HEK293 (cell line): Measurements from ENCODE around the gene FOXE3.

Experiments used
- CTCF ChIA-PET: fragments of 350-600 bp; formaldehyde crosslinking; extraction: SDS; loops from one replicate; lab custom pipeline; 2021; ENCODE audit warnings: antibody characterized with exemption; lab: Yijun Ruan, JAX
- POLR2A ChIA-PET: fragments of 300-600 bp; formaldehyde crosslinking; extraction: SDS; loops from one replicate; lab custom pipeline; 2020; ENCODE audit warnings: antibody characterized with exemption, inconsistent platforms; lab: Yijun Ruan, JAX
- H3K27ac ChIP-seq: fragments of 200-500 bp; sonication (Bioruptor generic); 2 replicates; pipeline ENCODE4 v1.5.1; 2014; ENCODE audit warnings: low read depth, low read length, control low read depth, inconsistent platforms; ENCODE audit errors: extremely low read depth
- H3K36me3 ChIP-seq, 2 experiments: fragments of 200-500 bp in 1 of 2; sonication (Bioruptor generic) in 1 of 2; 1 replicate in 1 of 2; 2 replicates in 1 of 2; pipeline ENCODE4 v1.5.1; 2014 to 2017; ENCODE audit warnings: inconsistent platforms in 2 of 2, low read length in 2 of 2; ENCODE audit not compliant: control insufficient read depth in 2 of 2, insufficient read depth in 1 of 2
- H3K4me1 ChIP-seq: fragments of 200-500 bp; sonication (Bioruptor generic); 2 replicates; pipeline ENCODE4 v1.5.1; 2014; ENCODE audit warnings: mild to moderate bottlenecking, low read length, inconsistent platforms; ENCODE audit not compliant: control insufficient read depth, insufficient read depth
- H3K4me3 ChIP-seq: 2 replicates; pipeline ENCODE4 v1.5.1; 2011; ENCODE audit warnings: low read depth, mild to moderate bottlenecking, control low read depth, low read length, moderate library complexity
- H3K9me3 ChIP-seq: fragments of 200-500 bp; sonication (Bioruptor generic); 2 replicates; pipeline ENCODE4 v1.5.1; 2014; ENCODE audit warnings: low read depth, low read length, inconsistent platforms; ENCODE audit not compliant: control insufficient read depth, insufficient read depth
- CTCF ChIP-seq: fragments of 450-650 bp; formaldehyde crosslinking; IDR thresholded peaks from 2 replicates; pipeline ENCODE4 v1.5.1; 2016; ENCODE audit warnings: missing biosample characterization, missing genetic modification characterization
- INSM2 ChIP-seq: fragments of 450-650 bp; formaldehyde crosslinking; IDR thresholded peaks from 2 replicates; pipeline ENCODE4 v1.5.1; 2016; ENCODE audit warnings: missing biosample characterization, missing genetic modification characterization
- KLF16 ChIP-seq: fragments of 450-650 bp; formaldehyde crosslinking; IDR thresholded peaks from 2 replicates; pipeline ENCODE4 v1.5.1; 2017; ENCODE audit warnings: missing biosample characterization, missing genetic modification characterization
- KLF8 ChIP-seq: fragments of 450-650 bp; formaldehyde crosslinking; IDR thresholded peaks from 2 replicates; pipeline ENCODE4 v1.5.1; 2016; ENCODE audit warnings: missing biosample characterization, missing genetic modification characterization
- SCRT2 ChIP-seq: fragments of 450-650 bp; formaldehyde crosslinking; IDR thresholded peaks from 2 replicates; pipeline ENCODE4 v1.5.1; 2016; ENCODE audit warnings: missing biosample characterization, missing genetic modification characterization
- ZBTB8A ChIP-seq: fragments of 450-650 bp; formaldehyde crosslinking; IDR thresholded peaks from 2 replicates; pipeline ENCODE4 v1.5.1; 2016; ENCODE audit warnings: missing biosample characterization, missing genetic modification characterization
- ZFP69B ChIP-seq: fragments of 450-650 bp; formaldehyde crosslinking; IDR thresholded peaks from 2 replicates; pipeline ENCODE4 v1.5.1; 2016; ENCODE audit warnings: missing biosample characterization, missing genetic modification characterization
- ZIC2 ChIP-seq: fragments of 450-650 bp; formaldehyde crosslinking; IDR thresholded peaks from 2 replicates; pipeline ENCODE4 v1.5.1; 2016; ENCODE audit warnings: missing biosample characterization, missing genetic modification characterization
- ZNF132 ChIP-seq: fragments of 450-650 bp; formaldehyde crosslinking; IDR thresholded peaks from 2 replicates; pipeline ENCODE4 v1.5.1; 2017; ENCODE audit warnings: missing biosample characterization, missing genetic modification characterization, borderline replicate concordance
- ZNF24 ChIP-seq: fragments of 450-650 bp; formaldehyde crosslinking; IDR thresholded peaks from 2 replicates; pipeline ENCODE4 v1.5.1; 2016; ENCODE audit warnings: missing biosample characterization, missing genetic modification characterization
- ZNF266 ChIP-seq: fragments of 450-650 bp; formaldehyde crosslinking; IDR thresholded peaks from 2 replicates; pipeline ENCODE4 v1.5.1; 2016; ENCODE audit warnings: missing biosample characterization, missing genetic modification characterization, low read depth
- ZNF350 ChIP-seq: fragments of 450-650 bp; formaldehyde crosslinking; IDR thresholded peaks from 2 replicates; pipeline ENCODE4 v1.5.0; 2017; ENCODE audit warnings: missing biosample characterization, mild to moderate bottlenecking, missing genetic modification characterization
- ZNF37A ChIP-seq: fragments of 450-650 bp; IDR thresholded peaks from 2 replicates; pipeline ENCODE4 v1.5.1; 2018; ENCODE audit warnings: missing biosample characterization, missing genetic modification characterization
- ZNF404 ChIP-seq: fragments of 450-650 bp; formaldehyde crosslinking; IDR thresholded peaks from 2 replicates; pipeline ENCODE4 v1.5.1; 2017; ENCODE audit warnings: missing biosample characterization, missing genetic modification characterization
- ZNF488 ChIP-seq: fragments of 450-650 bp; formaldehyde crosslinking; IDR thresholded peaks from 2 replicates; pipeline ENCODE4 v1.5.1; 2016; ENCODE audit warnings: missing biosample characterization, missing genetic modification characterization
- ZNF571 ChIP-seq: fragments of 450-650 bp; formaldehyde crosslinking; IDR thresholded peaks from 2 replicates; pipeline ENCODE4 v1.5.0; 2017; ENCODE audit warnings: missing biosample characterization, missing genetic modification characterization
- ZNF692 ChIP-seq: fragments of 450-650 bp; formaldehyde crosslinking; IDR thresholded peaks from 2 replicates; pipeline ENCODE4 v1.5.1; 2016; ENCODE audit warnings: missing biosample characterization, missing genetic modification characterization
- ZNF837 ChIP-seq: fragments of 450-650 bp; formaldehyde crosslinking; IDR thresholded peaks from 2 replicates; pipeline ENCODE4 v1.5.1; 2016; ENCODE audit warnings: missing biosample characterization, missing genetic modification characterization
- ZXDB ChIP-seq: fragments of 450-650 bp; formaldehyde crosslinking; IDR thresholded peaks from 2 replicates; pipeline ENCODE4 v1.5.1; 2016; ENCODE audit warnings: missing biosample characterization, missing genetic modification characterization
- TF ChIP-seq, protein P1 (sequence below): fragments of 450-650 bp; formaldehyde crosslinking; IDR thresholded peaks from 2 replicates; pipeline ENCODE4 v1.5.1; 2016; ENCODE audit warnings: missing biosample characterization, missing genetic modification characterization
- TF ChIP-seq, protein P2 (sequence below): fragments of 450-650 bp; formaldehyde crosslinking; IDR thresholded peaks from 2 replicates; pipeline ENCODE4 v1.5.1; 2016; ENCODE audit warnings: missing biosample characterization, missing genetic modification characterization

Gene FOXE3

GRCh38 chr1:47443530-47444296 lies 27.6 kb downstream of the FOXE3 start:
- ChIA-PET POLR2A (no interaction called here), CTCF (interaction anchor here (0.6 to 1.5 kb wide), 2 partner anchors 47 to 283 kb away, joined by 3 to 5 read pairs; no protein-coding TSS in a partner anchor)
- H3K4me1 ChIP-seq, result no peaks in the 10 kb centered on the region
- H3K4me3 ChIP-seq, result no peak overlapping the region
- no peaks in the 10 kb centered on the region for H3K9me3 ChIP-seq
- no peak overlapping the region for H3K27ac ChIP-seq
- H3K36me3 ChIP-seq, result no peaks in the 10 kb centered on the region
- no peak for TF ChIP-seq ZXDB
- TF ChIP-seq ZNF24 (tag by site-specific recombination), result no peak
- TF ChIP-seq, protein P1, sequence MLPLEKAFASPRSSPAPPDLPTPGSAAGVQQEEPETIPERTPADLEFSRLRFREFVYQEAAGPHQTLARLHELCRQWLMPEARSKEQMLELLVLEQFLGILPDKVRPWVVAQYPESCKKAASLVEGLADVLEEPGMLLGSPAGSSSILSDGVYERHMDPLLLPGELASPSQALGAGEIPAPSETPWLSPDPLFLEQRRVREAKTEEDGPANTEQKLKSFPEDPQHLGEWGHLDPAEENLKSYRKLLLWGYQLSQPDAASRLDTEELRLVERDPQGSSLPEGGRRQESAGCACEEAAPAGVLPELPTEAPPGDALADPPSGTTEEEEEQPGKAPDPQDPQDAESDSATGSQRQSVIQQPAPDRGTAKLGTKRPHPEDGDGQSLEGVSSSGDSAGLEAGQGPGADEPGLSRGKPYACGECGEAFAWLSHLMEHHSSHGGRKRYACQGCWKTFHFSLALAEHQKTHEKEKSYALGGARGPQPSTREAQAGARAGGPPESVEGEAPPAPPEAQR (tag by site-specific recombination), result no peak
- TF ChIP-seq CTCF, result no peak
- TF ChIP-seq INSM2 (tag by site-specific recombination), result no peak
- no peak for TF ChIP-seq ZNF37A (tag by site-specific recombination)
- no peak for TF ChIP-seq ZFP69B (tag by site-specific recombination)
- no peak for TF ChIP-seq ZNF571 (tag by site-specific recombination)
- TF ChIP-seq, protein P2, sequence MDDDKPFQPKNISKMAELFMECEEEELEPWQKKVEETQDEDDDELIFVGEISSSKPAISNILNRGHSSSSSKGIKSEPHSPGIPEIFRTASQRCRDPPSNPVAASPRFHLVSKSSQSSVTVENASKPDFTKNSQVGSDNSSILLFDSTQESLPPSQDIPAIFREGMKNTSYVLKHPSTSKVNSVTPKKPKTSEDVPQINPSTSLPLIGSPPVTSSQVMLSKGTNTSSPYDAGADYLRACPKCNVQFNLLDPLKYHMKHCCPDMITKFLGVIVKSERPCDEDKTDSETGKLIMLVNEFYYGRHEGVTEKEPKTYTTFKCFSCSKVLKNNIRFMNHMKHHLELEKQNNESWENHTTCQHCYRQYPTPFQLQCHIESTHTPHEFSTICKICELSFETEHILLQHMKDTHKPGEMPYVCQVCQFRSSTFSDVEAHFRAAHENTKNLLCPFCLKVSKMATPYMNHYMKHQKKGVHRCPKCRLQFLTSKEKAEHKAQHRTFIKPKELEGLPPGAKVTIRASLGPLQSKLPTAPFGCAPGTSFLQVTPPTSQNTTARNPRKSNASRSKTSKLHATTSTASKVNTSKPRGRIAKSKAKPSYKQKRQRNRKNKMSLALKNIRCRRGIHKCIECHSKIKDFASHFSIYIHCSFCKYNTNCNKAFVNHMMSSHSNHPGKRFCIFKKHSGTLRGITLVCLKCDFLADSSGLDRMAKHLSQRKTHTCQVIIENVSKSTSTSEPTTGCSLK (tag by site-specific recombination), result no peak
- no peak for TF ChIP-seq ZIC2 (tag by site-specific recombination)
- TF ChIP-seq, all 188 proteins: peak for 0

- Histone ChIP-seq H3K9me3 (no peaks in the 10 kb centered on the region), H3K36me3 (no peaks in the 10 kb centered on the region), H3K4me1 (no peaks in the 10 kb centered on the region), H3K4me3 (no peak overlapping the region), H3K27ac (no peak overlapping the region)
- ChIA-PET CTCF (interaction anchor here (0.6 to 1.5 kb wide), 3 partner anchors 46 to 282 kb away, joined by 3 to 5 read pairs (median 3); no protein-coding TSS in a partner anchor), POLR2A (no interaction called here)
- TF ChIP-seq KLF16 (tag by site-specific recombination), result no peak
- no peak for TF ChIP-seq ZNF266 (tag by site-specific recombination)
- TF ChIP-seq ZNF488, result no peak
- TF ChIP-seq ZNF132 (tag by site-specific recombination), result no peak
- TF ChIP-seq INSM2 (tag by site-specific recombination), result no peak
- TF ChIP-seq SCRT2 (tag by site-specific recombination), result no peak
- no peak for TF ChIP-seq ZBTB8A (tag by site-specific recombination)
- no peak for TF ChIP-seq ZNF350 (tag by site-specific recombination)
- no peak for TF ChIP-seq KLF8 (tag by site-specific recombination)
- TF ChIP-seq ZNF404 (tag by site-specific recombination), result no peak
- TF ChIP-seq ZNF692 (tag by site-specific recombination), result no peak
- no peak for TF ChIP-seq ZNF837 (tag by site-specific recombination)
These were observed 28.1 kb downstream of the FOXE3 start for GRCh38 chr1:47444297-47444561.
